Bronchial epithelial cell (primary cell): ENCODE results near the gene RBM20. TPM values are rescaled to one million over a fixed set of nuclear protein-coding genes. Genes with fewer than 3 reads are reported as not detected.

ENCODE experiments used
- DNase-seq: peaks from one replicate; pipeline ENCODE4 v3.0.0-alpha.2; 2010; ENCODE audit warnings: low read depth
- FAIRE-seq: peaks from 2 replicates; lab custom pipeline; 2011; peaks lifted over from hg19 to GRCh38; lab: Jason Lieb, UNC
- H3K27me3 ChIP-seq: 2 replicates; pipeline ENCODE4 v1.5.1; 2011; ENCODE audit warnings: low read length; ENCODE audit not compliant: control insufficient read depth, insufficient read depth
- H3K36me3 ChIP-seq: 2 replicates; pipeline ENCODE4 v1.5.1; 2011; ENCODE audit warnings: low read length; ENCODE audit not compliant: control insufficient read depth, insufficient read depth
- H3K4me3 ChIP-seq: 2 replicates; pipeline ENCODE4 v1.5.1; 2011; ENCODE audit warnings: mild to moderate bottlenecking, low read depth, low read length, control low read depth
- CTCF ChIP-seq: IDR thresholded peaks from 2 replicates; pipeline ENCODE4 v1.5.1; 2011; ENCODE audit warnings: mild to moderate bottlenecking, moderate library complexity, low read length, control low read depth, inconsistent platforms; ENCODE audit not compliant: insufficient read depth, severe bottlenecking
- total RNA-seq: library from RNA; depleted of rRNA; stranded (reverse); fragments of >200 nt; gene quantifications from 2 replicates; pipeline ENCODE4 v1.2.1, GENCODE V29; 2014

Gene RBM20
- total RNA-seq, 1 donor from 2014 or later = not detected

DNA sequence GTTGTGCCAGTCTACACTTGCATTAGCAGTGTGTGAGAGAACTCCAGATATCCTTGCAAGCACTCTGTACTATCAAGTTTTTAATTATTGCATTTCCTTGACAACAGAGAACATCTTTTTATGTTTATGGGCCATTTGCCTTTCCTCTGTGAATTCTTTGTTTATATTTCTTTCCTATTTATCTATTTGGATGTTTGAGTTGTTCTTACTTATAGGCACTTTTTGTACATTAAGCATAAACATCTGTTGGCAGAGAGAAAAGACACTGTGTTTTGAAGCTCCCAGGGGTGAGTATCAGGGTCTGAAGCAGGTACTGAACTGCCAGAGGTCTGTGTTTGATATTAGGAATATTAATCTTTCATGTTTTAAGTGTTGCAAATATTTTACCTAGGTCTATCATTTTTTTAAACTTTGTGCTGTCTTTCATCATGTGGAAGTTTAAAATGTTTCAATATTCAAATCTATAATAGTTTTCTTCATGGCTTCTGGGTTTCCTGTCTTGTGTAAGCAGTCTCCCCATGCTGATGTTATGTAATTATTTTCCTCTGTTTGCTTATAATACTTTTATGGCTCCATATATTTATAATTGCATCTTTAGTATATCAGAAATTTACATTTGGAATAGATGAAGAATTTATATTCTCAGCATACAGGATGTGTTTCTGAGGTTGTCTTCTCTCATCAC, 209.9 kb downstream of the RBM20 start:
- Histone ChIP-seq H3K4me3 (no peak overlapping the region), H3K27me3 (no peaks in the 10 kb centered on the region), H3K36me3 (no peaks in the 10 kb centered on the region)
- FAIRE-seq (no peak), DNase-seq (no peak)
- no peak for TF ChIP-seq CTCF

DNA sequence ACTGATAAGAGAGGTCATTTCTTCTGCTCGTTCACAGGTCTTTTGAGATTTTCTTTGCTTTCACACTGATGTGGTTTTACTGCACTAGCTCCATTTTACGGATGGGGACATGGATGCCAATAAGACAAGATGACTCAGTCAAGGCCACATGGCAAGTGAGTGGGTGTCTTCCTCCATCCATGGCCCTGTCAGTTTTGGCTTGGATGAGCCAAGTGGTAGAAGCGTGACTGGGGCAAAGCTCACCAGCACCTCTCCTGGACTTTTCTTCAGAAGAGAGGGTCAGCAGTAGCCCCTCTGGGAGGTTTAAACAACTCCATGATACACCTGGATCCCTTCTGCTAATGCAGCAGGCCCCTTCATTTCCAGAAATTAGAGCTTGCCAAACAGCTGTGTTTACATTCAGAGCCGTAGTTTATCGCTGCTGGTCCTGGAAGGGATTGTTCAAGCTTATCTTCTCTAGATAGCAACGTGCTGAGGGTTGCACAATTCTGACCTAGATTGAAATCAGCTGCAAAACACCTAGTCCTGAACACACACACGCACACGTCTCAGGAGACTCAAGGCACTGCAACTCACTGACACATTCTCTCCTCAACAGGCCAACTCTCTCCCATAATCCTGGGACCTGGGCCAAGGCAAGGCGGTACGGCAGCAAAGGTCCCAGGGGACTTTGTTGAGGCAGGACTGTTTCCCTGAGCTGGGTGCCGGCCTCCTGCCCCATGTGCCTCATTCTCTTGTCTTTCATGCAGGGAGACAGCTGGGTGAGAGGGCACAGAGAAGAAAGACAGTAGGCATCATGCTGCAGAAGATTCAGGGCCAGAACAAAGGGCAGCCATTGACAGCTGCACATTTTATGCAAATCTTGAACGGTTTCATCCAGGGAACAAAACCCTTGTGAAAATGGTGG, 213.4 kb downstream of the RBM20 start:
- Histone ChIP-seq H3K36me3 (no peaks in the 10 kb centered on the region), H3K4me3 (no peak overlapping the region), H3K27me3 (no peaks in the 10 kb centered on the region)
- peak; percentile 1 for TF ChIP-seq CTCF
- DNase-seq (peak; percentile 82), FAIRE-seq (no peak)

DNA sequence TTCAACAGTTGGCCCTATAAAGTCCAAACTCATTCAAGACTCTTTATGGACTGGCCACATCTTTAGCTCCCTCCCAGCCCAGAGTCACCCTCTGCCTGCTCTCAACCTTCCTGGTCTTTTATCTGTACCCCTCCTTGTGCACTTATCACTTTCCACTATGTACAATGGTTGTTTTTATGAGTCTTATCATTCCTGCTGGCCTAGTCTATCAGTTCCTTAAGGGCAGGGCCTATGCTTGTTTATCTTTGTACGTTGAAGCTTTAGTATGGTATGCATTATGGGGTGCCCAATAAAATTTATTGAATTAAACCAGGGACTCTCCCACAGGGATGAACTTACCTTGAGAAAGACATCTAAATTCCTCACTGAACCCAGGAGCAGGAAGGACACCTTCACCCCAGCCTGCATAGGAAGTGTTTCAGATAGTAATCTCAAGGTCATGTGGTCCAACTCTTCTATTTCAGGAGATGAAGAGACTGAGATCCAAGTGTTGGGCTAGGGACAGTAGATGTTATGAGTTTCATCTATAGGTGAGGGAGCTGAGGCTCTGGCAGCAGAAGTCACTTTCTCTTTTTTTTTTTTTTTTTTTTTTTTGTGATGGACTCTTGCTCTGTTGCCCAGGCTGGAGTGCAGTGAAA, 214.3 kb downstream of the RBM20 start:
- Histone ChIP-seq H3K4me3 (no peak overlapping the region), H3K27me3 (no peaks in the 10 kb centered on the region), H3K36me3 (no peaks in the 10 kb centered on the region)
- FAIRE-seq (no peak), DNase-seq (no peak)
- TF ChIP-seq CTCF = no peak

DNA sequence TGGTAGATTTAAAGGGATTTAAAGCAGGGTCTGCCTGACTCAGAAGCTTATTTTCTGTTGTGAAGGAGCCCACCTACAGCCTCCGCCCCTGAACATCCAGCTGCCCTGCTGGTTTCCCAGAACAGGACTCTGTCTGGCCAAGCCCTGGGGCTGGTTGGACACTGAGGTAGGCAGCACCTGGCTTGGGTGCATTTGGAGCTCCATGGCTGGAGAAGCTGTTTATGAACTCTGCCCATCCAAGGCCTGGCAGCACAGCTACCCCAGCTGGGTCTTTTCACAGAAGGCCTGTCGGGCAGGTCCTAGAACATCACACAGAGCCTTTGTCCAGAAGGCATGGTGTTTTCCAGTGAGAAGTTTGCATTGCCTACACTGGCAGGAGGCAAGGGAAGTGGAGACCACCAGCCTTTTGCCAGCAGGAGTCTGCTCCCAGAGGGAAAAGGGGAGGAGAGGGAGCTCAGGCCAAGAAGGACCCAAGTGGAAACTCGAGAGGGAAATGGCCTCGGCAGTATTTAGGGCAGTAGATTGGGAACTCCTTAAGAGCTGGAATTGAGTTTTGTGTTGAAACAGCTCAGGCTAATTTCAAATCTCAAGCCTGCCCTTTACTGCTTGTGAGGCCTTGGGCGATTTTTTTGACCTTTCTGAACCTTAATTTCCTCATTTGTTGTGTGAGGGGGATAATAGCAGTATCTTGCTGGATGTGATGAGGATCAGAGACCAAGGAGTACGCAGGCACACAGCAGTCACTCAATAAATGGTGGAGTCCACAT, 215.3 kb downstream of the RBM20 start:
- FAIRE-seq = no peak

More for the DNA sequence above, 215.3 kb downstream of the RBM20 start:
- Histone ChIP-seq H3K36me3 (no peaks in the 10 kb centered on the region), H3K4me3 (no peak overlapping the region), H3K27me3 (no peaks in the 10 kb centered on the region)
- DNase-seq = no peak
- TF ChIP-seq CTCF = no peak
